ENCODE results near the gene CACNB4. TPM values are rescaled to one million over a fixed set of nuclear protein-coding genes. Genes with fewer than 3 reads are reported as not detected.

The CACNB4 gene
- total and polyA plus RNA-seq, 9 of the 15 experiments (the other 6 are each of a cell fraction or from before 2014, with no cell fraction given), result 0.01 to 0.20 (median 0.04) TPM; not detected in 1

GRCh38 chr2:152098496-152099366 is at the start of gene CACNB4 (continued):
- no peak for TF ChIP-seq ARNT (IDR thresholded peaks at IDR 0.05)
- TF ChIP-seq MIER1 (IDR thresholded peaks at IDR 0.05; ENCODE audit: low read depth), result no peak
- no peak for TF ChIP-seq LCOR (CRISPR knock-in tag; IDR thresholded peaks at IDR 0.05)
- TF ChIP-seq MEF2A (IDR thresholded peaks at IDR 0.05; ENCODE audit: control insufficient read depth, low read depth, low read length), result no peak
- TF ChIP-seq STAT5B (CRISPR knock-in tag; IDR thresholded peaks at IDR 0.05), result no peak

GRCh38 chr2:152134488-152135280 is 35.8 kb upstream of the CACNB4 start:
- no peak overlapping the region for H3K4me2 ChIP-seq (ENCODE audit: insufficient read depth, low read length)
- no peaks in the 10 kb centered on the region for H3K9me1 ChIP-seq (ENCODE audit: control insufficient read depth, insufficient read depth, low read length)
- no peak overlapping the region for H3K27ac ChIP-seq (ENCODE audit: extremely low read depth, low read depth, low read length)
- CTCF ChIA-PET (ENCODE audit: low intra/inter-chr PET ratio), result no interaction called here
- H3K36me3 ChIP-seq (ENCODE audit: control insufficient read depth, insufficient read depth, low read length), result no peaks in the 10 kb centered on the region
- no peaks in the 10 kb centered on the region for H3K27me3 ChIP-seq (ENCODE audit: control insufficient read depth in 2 of 2, insufficient read depth in 2 of 2, low read length in 2 of 2)
- no peak overlapping the region for H3K9ac ChIP-seq (ENCODE audit: insufficient read depth in 1 of 2, low read depth in 2 of 2, low read length in 2 of 2)
- 0 out of 2 replicates have a peak, but pooled peaks cover 3% of the 10 kb centered on the region for H4K20me1 ChIP-seq (replicated peaks; ENCODE audit: control insufficient read depth, insufficient read depth, low read length)
- in situ Hi-C loops (cut with MboI) (no loop called here), intact Hi-C loops (cut with micrococcal nuclease) (loop anchor here (2.0 kb wide), 1 partner anchor 40 kb away; the partner anchor contains the start of gene STAM2)
- ATAC-seq (peak; percentile 92), FAIRE-seq (peak; percentile 59), DNase-seq (ENCODE audit: extremely low read depth in 1 of 4, low spot score in 3 of 4) (peak in 2 of 4 experiments; percentile 54 to 62)
- no peak overlapping the region for H2AFZ ChIP-seq (ENCODE audit: low read depth, low read length)
- H3K4me1 ChIP-seq (replicated peaks in 1 of 2; ENCODE audit: control insufficient read depth in 2 of 2, insufficient read depth in 2 of 2, low read length in 2 of 2), result no peaks in the 10 kb centered on the region; a peak in 1 of 5 replicates
- H3K4me3 ChIP-seq, result no peak overlapping the region
- POLR2A ChIA-PET, result no interaction called here
- 3% methylated on average over 5 of the region's 5 CpGs for WGBS (ENCODE audit: insufficient coverage, low coverage, missing lambda C conversion rate)
- no peaks in the 10 kb centered on the region for H3K9me3 ChIP-seq (replicated peaks; ENCODE audit: control insufficient read depth, insufficient read depth, low read depth, low read length)
- BruUV-seq (replicated peaks), result no TSS peak
- H3K79me2 ChIP-seq (ENCODE audit: control insufficient read depth, insufficient read depth, low read length), result no peaks in the 10 kb centered on the region
- TF ChIP-seq POLR2A (conservative IDR thresholded peaks at IDR 0.05), result no peak
- TF ChIP-seq TBL1XR1 (IDR thresholded peaks at IDR 0.05; ENCODE audit: low read length in 2 of 2), result 0 out of 4 replicates have a peak, but pooled peaks of 1 of the 2 experiments have one; percentile 21
- peak; percentile 44; the same call in 1 of the 2 replicates for TF ChIP-seq LCOR (CRISPR knock-in tag; IDR thresholded peaks at IDR 0.05)
- TF ChIP-seq DACH1 (IDR thresholded peaks at IDR 0.05; ENCODE audit: partially characterized antibody), result peak; percentile 73
- TF ChIP-seq C11orf30 (IDR thresholded peaks at IDR 0.05; ENCODE audit: low read depth), result peak; percentile 85
- no peak for TF ChIP-seq NR2C2 (CRISPR knock-in tag; IDR thresholded peaks at IDR 0.05)
- TF ChIP-seq NR2C2 (tag; IDR thresholded peaks at IDR 0.05), result peak; percentile 40; the same call in 1 of the 2 replicates
- peak; percentile 20 for TF ChIP-seq HMGN3 (IDR thresholded peaks at IDR 0.05; ENCODE audit: borderline replicate concordance, extremely low read depth, insufficient read length, low read depth, low read length)
- TF ChIP-seq POLR2AphosphoS5 (IDR thresholded peaks at IDR 0.05; ENCODE audit: control insufficient read depth, insufficient read depth, low read depth, low read length), result peak; percentile 59; the same call in 1 of the 2 replicates
- peak; percentile 99 for TF ChIP-seq KDM1A (IDR thresholded peaks at IDR 0.05)
- TF ChIP-seq ZNF395 (CRISPR knock-in tag; IDR thresholded peaks at IDR 0.05), result peak; percentile 43; the same call in 1 of the 2 replicates

Measured in K562 (cell line).